Measurements from ENCODE around the gene HTR3A.

GRCh38 chr11:114015117-114015516, 40.2 kb downstream of the HTR3A start:
- TF ChIP-seq ZNF274 (IDR thresholded peaks at IDR 0.05; ENCODE audit: low read depth, low read length) (no peak), SUZ12 (IDR thresholded peaks at IDR 0.05; ENCODE audit: extremely low read depth, insufficient read depth, insufficient read length) (no peak)
